ENCODE data around the gene OOEP. TPM values are rescaled to one million over a fixed set of nuclear protein-coding genes. Genes with fewer than 3 reads are reported as not detected.

OOEP gene
- total RNA-seq, 1 donor from 2014 or later = not detected

GRCh38 chr6:73349311-73349710, 20.4 kb downstream of the OOEP start:
- Mint-ChIP-seq H3K9me3 (no peaks in the 10 kb centered on the region), H3K4me3 (no peak overlapping the region), H3K27me3 (peaks cover 49% of the 10 kb centered on the region), H3K27ac (no peak overlapping the region), H3K4me1 (ENCODE audit: unreplicated experiment) (no peaks in the 10 kb centered on the region), H3K36me3 (no peaks in the 10 kb centered on the region)
- TF ChIP-seq CTCF (conservative IDR thresholded peaks at IDR 0.05) = no peak
- DNase-seq (ENCODE audit: extremely low spot score, unreplicated experiment) = no peak

GRCh38 chr6:73348550-73349204, 21.0 kb downstream of the OOEP start:
- Mint-ChIP-seq H3K27me3 (peaks cover 49% of the 10 kb centered on the region), H3K9me3 (no peaks in the 10 kb centered on the region), H3K4me1 (ENCODE audit: unreplicated experiment) (no peaks in the 10 kb centered on the region), H3K27ac (no peak overlapping the region), H3K4me3 (no peak overlapping the region), H3K36me3 (no peaks in the 10 kb centered on the region)
- no peak for TF ChIP-seq CTCF (conservative IDR thresholded peaks at IDR 0.05)
- no peak for DNase-seq (ENCODE audit: extremely low spot score, unreplicated experiment)

- Mint-ChIP-seq H3K4me1 (ENCODE audit: unreplicated experiment) (no peaks in the 10 kb centered on the region), H3K9me3 (no peaks in the 10 kb centered on the region), H3K36me3 (no peaks in the 10 kb centered on the region), H3K4me3 (no peak overlapping the region), H3K27me3 (peaks cover 18% of the 10 kb centered on the region), H3K27ac (no peak overlapping the region)
- no peak for DNase-seq (ENCODE audit: extremely low spot score, unreplicated experiment)
- no peak for TF ChIP-seq CTCF (conservative IDR thresholded peaks at IDR 0.05)
These were observed 26.5 kb downstream of the OOEP start for GRCh38 chr6:73343164-73343563.

- H3K27ac Mint-ChIP-seq = no peak overlapping the region
- H3K9me3 Mint-ChIP-seq = no peaks in the 10 kb centered on the region
- H3K4me3 Mint-ChIP-seq = no peak overlapping the region
- H3K4me1 Mint-ChIP-seq (ENCODE audit: unreplicated experiment) = no peaks in the 10 kb centered on the region
- DNase-seq (ENCODE audit: extremely low spot score, unreplicated experiment) = no peak
- H3K27me3 Mint-ChIP-seq = peaks cover 10% of the 10 kb centered on the region
- H3K36me3 Mint-ChIP-seq = no peaks in the 10 kb centered on the region
- TF ChIP-seq CTCF (conservative IDR thresholded peaks at IDR 0.05) = no peak
These were observed 27.5 kb downstream of the OOEP start for GRCh38 chr6:73342174-73342573.

GRCh38 chr6:73341335-73341734, 28.4 kb downstream of the OOEP start:
- no peaks in the 10 kb centered on the region for H3K9me3 Mint-ChIP-seq
- DNase-seq (ENCODE audit: extremely low spot score, unreplicated experiment) = no peak
- no peak for TF ChIP-seq CTCF (conservative IDR thresholded peaks at IDR 0.05)
- H3K4me3 Mint-ChIP-seq = no peak overlapping the region
- no peak overlapping the region for H3K27ac Mint-ChIP-seq
- H3K27me3 Mint-ChIP-seq = peaks cover 2% of the 10 kb centered on the region
- no peaks in the 10 kb centered on the region for H3K36me3 Mint-ChIP-seq
- H3K4me1 Mint-ChIP-seq (ENCODE audit: unreplicated experiment) = no peaks in the 10 kb centered on the region

- no peak for DNase-seq (ENCODE audit: extremely low spot score, unreplicated experiment)
- no peak for TF ChIP-seq CTCF (conservative IDR thresholded peaks at IDR 0.05)
- no peaks in the 10 kb centered on the region for H3K36me3 Mint-ChIP-seq
- H3K27me3 Mint-ChIP-seq = peaks cover 2% of the 10 kb centered on the region
- H3K9me3 Mint-ChIP-seq = no peaks in the 10 kb centered on the region
- no peak overlapping the region for H3K4me3 Mint-ChIP-seq
- no peaks in the 10 kb centered on the region for H3K4me1 Mint-ChIP-seq (ENCODE audit: unreplicated experiment)
- H3K27ac Mint-ChIP-seq = no peak overlapping the region
These were observed 29.6 kb downstream of the OOEP start for GRCh38 chr6:73340048-73340447.

All from type B pancreatic cell (in vitro differentiated cells).